IMR-90 (cell line): Measurements from ENCODE around the gene PHF5A. TPM values are rescaled to one million over a fixed set of nuclear protein-coding genes. Genes with fewer than 3 reads are reported as not detected.

Experiments used
- ATAC-seq: fragments of 200-7000 bp; cut with Tn5 transposase; 2 replicates; pipeline ENCODE4 v1.9.1; 2020; ENCODE audit warnings: low read depth, mild to moderate bottlenecking, moderate library complexity
- BruUV-seq: library from RNA; stranded (reverse); fragments of 400-500 nt; replicated peaks from 2 replicates; lab custom pipeline; 2021; lab: Mats Ljungman, UMichigan
- CTCF ChIA-PET: fragments of 300-600 bp; formaldehyde crosslinking; extraction: SDS; loops from one replicate; lab custom pipeline; 2021; ENCODE audit warnings: antibody characterized with exemption; lab: Yijun Ruan, JAX
- POLR2A ChIA-PET: fragments of 300-600 bp; sonication (Branson Sonifier 250); formaldehyde crosslinking; loops from one replicate; lab custom pipeline; 2022; ENCODE audit warnings: antibody characterized with exemption; ENCODE audit not compliant: unreplicated experiment; lab: Charles Lee
- DNase-seq: peaks from one replicate; pipeline ENCODE4 v3.0.0; 2013
- H2AFZ ChIP-seq: replicated peaks from 2 replicates; pipeline ENCODE3; 2013; ENCODE audit warnings: low read length, mild to moderate bottlenecking; ENCODE audit not compliant: poor library complexity
- H2AK5ac ChIP-seq: 2 replicates; pipeline ENCODE4 v1.6.1; 2013; ENCODE audit warnings: low read depth, low read length, inconsistent platforms
- H2AK9ac ChIP-seq: replicated peaks from 2 replicates; pipeline ENCODE3; 2013; ENCODE audit warnings: mild to moderate bottlenecking, low read depth, low read length, moderate library complexity; ENCODE audit not compliant: poor library complexity
- H2BK120ac ChIP-seq: 2 replicates; pipeline ENCODE4 v1.6.1; 2013; ENCODE audit warnings: low read depth, low read length, inconsistent platforms
- H2BK15ac ChIP-seq: 3 replicates; pipeline ENCODE4 v1.6.1; 2013; ENCODE audit warnings: low read depth, low read length, inconsistent platforms
- H2BK20ac ChIP-seq: 2 replicates; pipeline ENCODE4 v1.6.1; 2013; ENCODE audit warnings: low read depth, mild to moderate bottlenecking, inconsistent platforms, low read length, moderate library complexity
- H2BK5ac ChIP-seq: 2 replicates; pipeline ENCODE4 v1.6.1; 2013; ENCODE audit warnings: mild to moderate bottlenecking, low read depth, low read length, inconsistent platforms; ENCODE audit not compliant: poor library complexity, severe bottlenecking
- H3K14ac ChIP-seq: replicated peaks from 2 replicates; pipeline ENCODE4 v1.6.1; 2013; ENCODE audit warnings: low read depth, low read length, inconsistent platforms
- H3K18ac ChIP-seq: 2 replicates; pipeline ENCODE4 v1.6.1; 2013; ENCODE audit warnings: low read depth, low read length, control low read depth
- H3K23ac ChIP-seq: 2 replicates; pipeline ENCODE4 v1.6.1; 2013; ENCODE audit warnings: low read depth, low read length, inconsistent platforms
- H3K27ac ChIP-seq: 2 replicates; pipeline ENCODE4 v1.5.1; 2013; ENCODE audit warnings: mild to moderate bottlenecking, control low read depth, low read length; ENCODE audit not compliant: insufficient read depth
- H3K27me3 ChIP-seq: 2 replicates; pipeline ENCODE4 v1.6.1; 2013; ENCODE audit warnings: low read length; ENCODE audit not compliant: control insufficient read depth, insufficient read depth
- H3K36me3 ChIP-seq: 2 replicates; pipeline ENCODE4 v1.6.1; 2013; ENCODE audit warnings: low read length, mixed read lengths; ENCODE audit not compliant: control insufficient read depth, insufficient read depth
- H3K4ac ChIP-seq: 2 replicates; pipeline ENCODE4 v1.6.1; 2013; ENCODE audit warnings: low read depth, low read length, inconsistent platforms
- H3K4me1 ChIP-seq: 2 replicates; pipeline ENCODE4 v1.6.1; 2013; ENCODE audit warnings: low read length, mixed read lengths; ENCODE audit not compliant: control insufficient read depth, insufficient read depth
- H3K4me2 ChIP-seq: 2 replicates; pipeline ENCODE4 v1.6.1; 2013; ENCODE audit warnings: low read depth, mild to moderate bottlenecking, control low read depth, low read length, moderate library complexity
- H3K4me3 ChIP-seq: 2 replicates; pipeline ENCODE4 v1.5.1; 2013; ENCODE audit warnings: low read depth, mild to moderate bottlenecking, control low read depth, low read length, moderate library complexity; ENCODE audit not compliant: insufficient read depth
- H3K56ac ChIP-seq: 2 replicates; pipeline ENCODE4 v1.6.1; 2013; ENCODE audit warnings: low read length, inconsistent platforms; ENCODE audit not compliant: insufficient read depth; ENCODE audit errors: extremely low read depth
- H3K79me1 ChIP-seq, 2 experiments: 2 replicates each; pipeline ENCODE4 v1.6.1; 2013; ENCODE audit warnings: low read length in 2 of 2, inconsistent platforms in 1 of 2, low read depth in 1 of 2
- H3K9ac ChIP-seq: 2 replicates; pipeline ENCODE4 v1.6.1; 2013; ENCODE audit warnings: low read depth, low read length, control low read depth
- H3K9me1 ChIP-seq: 2 replicates; pipeline ENCODE4 v1.6.1; 2013; ENCODE audit warnings: low read length, inconsistent platforms; ENCODE audit not compliant: insufficient read depth
- H3K9me3 ChIP-seq: 2 replicates; pipeline ENCODE4 v1.6.1; 2013; ENCODE audit warnings: low read length; ENCODE audit not compliant: control insufficient read depth, insufficient read depth
- H4K20me1 ChIP-seq: 2 replicates; pipeline ENCODE4 v1.6.1; 2013; ENCODE audit warnings: low read length, inconsistent platforms; ENCODE audit not compliant: insufficient read depth
- H4K5ac ChIP-seq: 2 replicates; pipeline ENCODE4 v1.6.1; 2013; ENCODE audit warnings: mild to moderate bottlenecking, low read depth, low read length, control low read depth
- H4K8ac ChIP-seq, 2 experiments: 2 replicates each; pipeline ENCODE4 v1.6.1; 2013; ENCODE audit warnings: low read depth in 2 of 2, low read length in 2 of 2, control low read depth in 1 of 2, inconsistent platforms in 1 of 2
- H4K91ac ChIP-seq: 2 replicates; pipeline ENCODE4 v1.6.1; 2013; ENCODE audit warnings: low read depth, low read length, inconsistent platforms; ENCODE audit not compliant: insufficient read depth
- MAZ ChIP-seq: IDR thresholded peaks from 2 replicates; pipeline ENCODE4 v1.6.1; 2012; ENCODE audit warnings: low read depth, mild to moderate bottlenecking, low read length, improper control_type of control experiment, moderate library complexity, borderline replicate concordance
- MXI1 ChIP-seq: IDR thresholded peaks from 2 replicates; pipeline ENCODE4 v1.6.1; 2012; ENCODE audit warnings: low read depth, mild to moderate bottlenecking, low read length, moderate library complexity, borderline replicate concordance
- WGBS, 2 experiments: methylation state at CpG; one replicate each; pipeline versions ENCODE4 v1.1.5 to v1.1.7; 2013; ENCODE audit warnings: missing lambda C conversion rate in 2 of 2; ENCODE audit not compliant: insufficient read length in 1 of 2; ENCODE audit errors: extremely low coverage in 2 of 2; 5-methylcytosine and 5-hydroxymethylcytosine counted together
- dilution Hi-C: fragments of 300-500 bp; cut with HindIII; formaldehyde crosslinking; loops from one replicate; pipeline ENCODE4 v1.14.3; 2018; ENCODE audit warnings: low sequenced_read_pairs; ENCODE audit not compliant: unreplicated experiment
- in situ Hi-C: fragments of 300-500 bp; cut with MboI; formaldehyde crosslinking; loops from 3 replicates; pipeline ENCODE4 v1.14.3; 2019; ENCODE audit warnings: low sequenced_read_pairs, inconsistent platforms, mixed read lengths
- intact Hi-C: fragments of 100-400 bp; cut with micrococcal nuclease; formaldehyde crosslinking; loops from 2 replicates; pipeline ENCODE4 v1.10.0; 2022
- polyA plus RNA-seq, 3 experiments: library from polyadenylated mRNA; depleted of rRNA; stranded (reverse); fragments of >200 nt; gene quantifications; 2 replicates each; pipeline ENCODE4 v1.2.3, GENCODE V29; 2012; ENCODE audit warnings: low replicate concordance in 1 of 3
- total RNA-seq: library from RNA; depleted of rRNA; stranded (reverse); fragments of >200 nt; gene quantifications from 2 replicates; pipeline ENCODE4 v1.2.3, GENCODE V29; 2012
- TF ChIP-seq, protein P1 (sequence below): conservative IDR thresholded peaks from 2 replicates; pipeline ENCODE4 v1.5.1; 2012; ENCODE audit warnings: mild to moderate bottlenecking, low read depth, low read length, improper control_type of control experiment

Gene PHF5A
- total and polyA plus RNA-seq, 2 of the 4 experiments (the other 2 are of a cell fraction), result 50.9 to 54.9 TPM

DNA sequence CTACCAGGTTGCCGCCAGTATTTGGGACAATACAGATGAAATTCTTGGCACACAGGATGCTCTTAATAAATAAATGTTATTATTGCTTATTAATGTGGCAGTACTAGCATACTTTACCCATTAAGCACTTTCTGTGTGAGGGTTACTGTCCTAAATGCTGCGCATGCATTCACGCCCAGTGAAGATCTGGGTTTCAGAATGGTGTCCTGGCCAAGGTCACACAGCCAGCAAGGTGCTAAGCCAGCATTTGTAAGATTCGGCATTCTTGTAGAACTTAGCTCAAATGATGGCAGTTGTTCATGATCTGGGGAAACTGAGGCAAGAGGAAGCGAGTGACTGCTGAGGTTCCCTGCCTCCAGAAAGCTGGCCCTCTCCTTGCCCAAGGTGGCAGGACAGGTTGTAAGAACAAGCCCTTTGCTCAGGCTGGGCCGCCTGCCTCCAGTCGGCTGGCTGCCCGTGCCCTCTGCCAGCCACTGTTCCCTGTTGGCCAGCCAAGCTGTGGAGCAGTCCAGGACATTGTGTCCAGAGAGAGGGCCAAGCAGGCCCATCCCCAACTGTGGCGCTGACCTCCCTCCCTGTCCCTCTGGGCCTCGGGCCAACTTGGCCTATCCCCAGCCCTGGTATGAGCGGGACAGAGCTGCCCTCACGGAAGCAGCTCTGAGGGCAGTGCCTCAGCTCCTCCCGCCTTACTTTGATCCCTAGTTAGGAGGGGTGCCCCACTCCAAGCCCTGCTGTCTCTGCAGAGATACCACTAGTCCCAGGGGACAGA lies 50.7 kb downstream of the PHF5A start:
- no peak overlapping the region for H2AFZ ChIP-seq
- dilution Hi-C loops, result no loop called here
- H2AK5ac ChIP-seq, result no peak overlapping the region; the same call in 1 of the 2 replicates
- peaks cover 14 to 32% of the 10 kb centered on the region in 2 experiments for H3K79me1 ChIP-seq
- peaks cover 20% of the 10 kb centered on the region for H3K9me1 ChIP-seq
- H3K9me3 ChIP-seq, result no peaks in the 10 kb centered on the region
- H2BK15ac ChIP-seq, result no peak overlapping the region
- H3K4ac ChIP-seq, result no peak overlapping the region
- BruUV-seq, result no TSS peak
- no peaks in the 10 kb centered on the region for H3K36me3 ChIP-seq
- 83% methylated on average over 6 of the region's 13 CpGs; no CpG with 5 or more reads in 1 of the 2 experiments for WGBS, 2 experiments
- H3K56ac ChIP-seq, result no peak overlapping the region
- CTCF ChIA-PET, result interaction anchor here (0.7 kb wide), 1 partner anchor 220 kb away, joined by 3 read pairs; no protein-coding TSS in a partner anchor
- no peak for TF ChIP-seq MAZ
- TF ChIP-seq MXI1, result no peak
- TF ChIP-seq, protein P1, sequence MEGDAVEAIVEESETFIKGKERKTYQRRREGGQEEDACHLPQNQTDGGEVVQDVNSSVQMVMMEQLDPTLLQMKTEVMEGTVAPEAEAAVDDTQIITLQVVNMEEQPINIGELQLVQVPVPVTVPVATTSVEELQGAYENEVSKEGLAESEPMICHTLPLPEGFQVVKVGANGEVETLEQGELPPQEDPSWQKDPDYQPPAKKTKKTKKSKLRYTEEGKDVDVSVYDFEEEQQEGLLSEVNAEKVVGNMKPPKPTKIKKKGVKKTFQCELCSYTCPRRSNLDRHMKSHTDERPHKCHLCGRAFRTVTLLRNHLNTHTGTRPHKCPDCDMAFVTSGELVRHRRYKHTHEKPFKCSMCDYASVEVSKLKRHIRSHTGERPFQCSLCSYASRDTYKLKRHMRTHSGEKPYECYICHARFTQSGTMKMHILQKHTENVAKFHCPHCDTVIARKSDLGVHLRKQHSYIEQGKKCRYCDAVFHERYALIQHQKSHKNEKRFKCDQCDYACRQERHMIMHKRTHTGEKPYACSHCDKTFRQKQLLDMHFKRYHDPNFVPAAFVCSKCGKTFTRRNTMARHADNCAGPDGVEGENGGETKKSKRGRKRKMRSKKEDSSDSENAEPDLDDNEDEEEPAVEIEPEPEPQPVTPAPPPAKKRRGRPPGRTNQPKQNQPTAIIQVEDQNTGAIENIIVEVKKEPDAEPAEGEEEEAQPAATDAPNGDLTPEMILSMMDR, result no peak
- ATAC-seq (no peak), DNase-seq (no peak)
- no peak overlapping the region for H4K8ac ChIP-seq
- H2BK5ac ChIP-seq, result no peak overlapping the region
- no peak overlapping the region for H3K14ac ChIP-seq
- H3K4me1 ChIP-seq, result peaks cover 8% of the 10 kb centered on the region
- H3K4me2 ChIP-seq, result no peak overlapping the region
- no peak overlapping the region for H3K23ac ChIP-seq
- no peak overlapping the region for H3K27ac ChIP-seq
- H4K20me1 ChIP-seq, result 0 out of 2 replicates have a peak, but pooled peaks cover 4% of the 10 kb centered on the region
- no peak overlapping the region for H3K4me3 ChIP-seq
- H3K27me3 ChIP-seq, result no peaks in the 10 kb centered on the region
- in situ Hi-C loops, result no loop called here
- intact Hi-C loops, result no loop called here
- no peak overlapping the region for H2BK20ac ChIP-seq
- no peak overlapping the region for H4K5ac ChIP-seq
- no peak overlapping the region for H3K9ac ChIP-seq
- H3K18ac ChIP-seq, result no peak overlapping the region
- H4K91ac ChIP-seq, result no peak overlapping the region
- no peak overlapping the region for H2BK120ac ChIP-seq
- POLR2A ChIA-PET, result no interaction called here
- peak overlapping the region; percentile 38 for H2AK9ac ChIP-seq
